Natural killer cell (primary cell): ENCODE measurements around the gene NUCB2. TPM values are rescaled to one million over a fixed set of nuclear protein-coding genes. Genes with fewer than 3 reads are reported as not detected.

ENCODE experiments used
- ATAC-seq, 3 donors: fragments of 150-1000 bp in 2 of 3; fragments of 200-7000 bp in 1 of 3; cut with Tn5 transposase; 1 replicate in 1 of 3; 2 replicates in 2 of 3; pipeline ENCODE4 v1.10.0; 2021; ENCODE audit warnings: mild to moderate bottlenecking in 2 of 3, moderate library complexity in 2 of 3
- DNase-seq, 2 donors: peaks; one replicate each; pipeline versions ENCODE4 v3.0.0 to v3.0.0-alpha.2; 2013 to 2021; ENCODE audit warnings: mixed read lengths in 1 of 2
- H3K27ac ChIP-seq: one replicate; pipeline ENCODE4 v1.5.1; 2013; ENCODE audit warnings: mild to moderate bottlenecking, low read length
- H3K27me3 ChIP-seq: one replicate; pipeline ENCODE4 v1.6.1; 2013; ENCODE audit warnings: low read length; ENCODE audit not compliant: control insufficient read depth, insufficient read depth
- H3K36me3 ChIP-seq: one replicate; pipeline ENCODE4 v1.6.1; 2013; ENCODE audit warnings: low read length; ENCODE audit not compliant: control insufficient read depth, insufficient read depth
- H3K4me1 ChIP-seq: one replicate; pipeline ENCODE4 v1.6.1; 2013; ENCODE audit warnings: low read length; ENCODE audit not compliant: control insufficient read depth, insufficient read depth
- H3K4me3 ChIP-seq: one replicate; pipeline ENCODE4 v1.5.1; 2013; ENCODE audit warnings: low read length
- H3K9me3 ChIP-seq: one replicate; pipeline ENCODE4 v1.6.1; 2013; ENCODE audit warnings: low read length; ENCODE audit not compliant: control insufficient read depth, insufficient read depth
- H3K27ac Mint-ChIP-seq, 2 donors: one replicate each; pipeline ENCODE4 v1.8.0; 2022; ENCODE audit warnings: mild to moderate bottlenecking in 2 of 2, mixed read lengths in 2 of 2, moderate library complexity in 1 of 2
- H3K27me3 Mint-ChIP-seq, 2 donors: one replicate each; pipeline ENCODE4 v1.8.0; 2022; ENCODE audit warnings: low read depth in 2 of 2, mixed read lengths in 2 of 2
- H3K36me3 Mint-ChIP-seq: one replicate; pipeline ENCODE4 v1.8.0; 2022; ENCODE audit warnings: mixed read lengths
- H3K4me1 Mint-ChIP-seq, 2 donors: one replicate each; pipeline ENCODE4 v1.8.0; 2022; ENCODE audit warnings: mixed read lengths in 2 of 2
- H3K4me3 Mint-ChIP-seq: one replicate; pipeline ENCODE4 v1.8.0; 2022; ENCODE audit warnings: mild to moderate bottlenecking, moderate library complexity, mixed read lengths
- H3K9me3 Mint-ChIP-seq, 2 donors: one replicate each; pipeline ENCODE4 v1.8.0; 2022; ENCODE audit warnings: mixed read lengths in 2 of 2
- WGBS: methylation state at CpG from one replicate; pipeline ENCODE4 v1.1.7; 2013; ENCODE audit warnings: missing lambda C conversion rate; ENCODE audit not compliant: insufficient coverage; 5-methylcytosine and 5-hydroxymethylcytosine counted together
- intact Hi-C: fragments of 100-400 bp; cut with micrococcal nuclease; formaldehyde crosslinking; loops from one replicate; pipeline ENCODE4 v1.14.2; 2022
- total RNA-seq, 4 donors: library from RNA; stranded (reverse); fragments of 120-200 nt in 1 of 4; gene quantifications; one replicate each; pipeline versions ENCODE4 v1.2.3 to v1.2.4, GENCODE V29; 2013 to 2022
- TF ChIP-seq, protein P1 (sequence below): fragments of 200-600 bp; IDR thresholded peaks from one replicate; pipeline ENCODE4 v1.8.0; 2022; ENCODE audit warnings: antibody characterized with exemption

Gene NUCB2
- total RNA-seq, 3 donors from 2014 or later (not counting 1 experiment from before 2014, with no cell fraction given), result 70.7 to 101 (median 81.4) TPM

DNA sequence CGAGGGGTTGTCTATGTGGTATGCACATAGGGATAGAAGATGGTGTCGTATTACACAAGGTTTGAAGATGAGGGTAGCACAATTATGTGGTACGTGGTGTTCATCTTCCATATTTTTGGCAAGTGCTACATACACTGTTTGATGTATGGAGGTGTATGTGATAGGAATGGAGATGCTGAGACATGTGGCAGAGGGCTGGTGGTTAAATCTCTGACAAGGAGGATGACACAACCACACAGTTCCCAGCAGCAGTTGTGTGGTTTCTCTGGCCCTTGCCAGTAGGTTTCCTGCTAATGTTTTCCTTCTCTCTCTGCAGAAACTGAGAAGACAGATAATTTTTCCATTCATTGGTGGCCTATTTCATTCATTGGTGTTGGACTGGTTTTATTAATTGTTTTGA is 92.0 kb downstream of the NUCB2 start:
- WGBS, result 91% methylated on average over 3 of the region's 3 CpGs
- DNase-seq, result no peak
- Mint-ChIP-seq H3K4me3 (no peak overlapping the region), H3K36me3 (peaks cover 41% of the 10 kb centered on the region), H3K27ac (no peak overlapping the region), H3K9me3 (peaks cover 11 to 17% of the 10 kb centered on the region in 2 donors), H3K27me3 (no peaks in the 10 kb centered on the region), H3K4me1 (peaks cover 8 to 11% of the 10 kb centered on the region in 2 donors)
- Histone ChIP-seq H3K36me3 (peaks cover 24% of the 10 kb centered on the region), H3K4me1 (no peaks in the 10 kb centered on the region), H3K4me3 (no peak overlapping the region), H3K27ac (no peak overlapping the region), H3K27me3 (no peaks in the 10 kb centered on the region), H3K9me3 (peaks cover 43% of the 10 kb centered on the region)
- peak in 1 of 3 donors; percentile 14 for ATAC-seq
- TF ChIP-seq, protein P1, sequence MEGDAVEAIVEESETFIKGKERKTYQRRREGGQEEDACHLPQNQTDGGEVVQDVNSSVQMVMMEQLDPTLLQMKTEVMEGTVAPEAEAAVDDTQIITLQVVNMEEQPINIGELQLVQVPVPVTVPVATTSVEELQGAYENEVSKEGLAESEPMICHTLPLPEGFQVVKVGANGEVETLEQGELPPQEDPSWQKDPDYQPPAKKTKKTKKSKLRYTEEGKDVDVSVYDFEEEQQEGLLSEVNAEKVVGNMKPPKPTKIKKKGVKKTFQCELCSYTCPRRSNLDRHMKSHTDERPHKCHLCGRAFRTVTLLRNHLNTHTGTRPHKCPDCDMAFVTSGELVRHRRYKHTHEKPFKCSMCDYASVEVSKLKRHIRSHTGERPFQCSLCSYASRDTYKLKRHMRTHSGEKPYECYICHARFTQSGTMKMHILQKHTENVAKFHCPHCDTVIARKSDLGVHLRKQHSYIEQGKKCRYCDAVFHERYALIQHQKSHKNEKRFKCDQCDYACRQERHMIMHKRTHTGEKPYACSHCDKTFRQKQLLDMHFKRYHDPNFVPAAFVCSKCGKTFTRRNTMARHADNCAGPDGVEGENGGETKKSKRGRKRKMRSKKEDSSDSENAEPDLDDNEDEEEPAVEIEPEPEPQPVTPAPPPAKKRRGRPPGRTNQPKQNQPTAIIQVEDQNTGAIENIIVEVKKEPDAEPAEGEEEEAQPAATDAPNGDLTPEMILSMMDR, result no peak
- intact Hi-C loops, result no loop called here

DNA sequence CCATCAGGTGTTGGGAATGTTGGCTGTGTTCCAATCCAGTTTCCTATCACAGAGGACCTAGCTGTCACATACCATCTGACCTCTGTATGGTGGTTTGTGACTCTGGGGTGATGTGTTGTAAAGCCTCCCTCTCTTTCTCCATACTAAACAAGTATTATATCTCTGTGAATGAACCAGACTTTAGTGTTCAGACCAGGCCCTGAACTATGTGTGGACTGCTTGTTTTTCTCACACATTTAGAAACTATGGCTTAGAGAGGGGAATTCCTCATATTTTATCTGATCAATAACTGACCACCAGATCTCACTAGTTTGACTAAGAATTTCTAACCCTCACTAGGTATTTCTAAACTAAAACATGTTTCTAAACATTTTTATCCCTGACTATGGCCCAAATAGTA is 92.6 kb downstream of the NUCB2 start:
- H3K9me3 Mint-ChIP-seq, result peaks cover 11 to 17% of the 10 kb centered on the region in 2 donors
- Histone ChIP-seq H3K27me3 (no peaks in the 10 kb centered on the region), H3K4me1 (no peaks in the 10 kb centered on the region), H3K4me3 (no peak overlapping the region), H3K27ac (no peak overlapping the region), H3K36me3 (peaks cover 24% of the 10 kb centered on the region), H3K9me3 (peaks cover 47% of the 10 kb centered on the region)
- peaks cover 6 to 8% of the 10 kb centered on the region in 2 donors for H3K4me1 Mint-ChIP-seq
- intact Hi-C loops, result no loop called here
- no peak overlapping the region for H3K27ac Mint-ChIP-seq
- no peaks in the 10 kb centered on the region for H3K27me3 Mint-ChIP-seq
- H3K36me3 Mint-ChIP-seq, result peaks cover 41% of the 10 kb centered on the region
- H3K4me3 Mint-ChIP-seq, result no peak overlapping the region
- no peak for ATAC-seq
- TF ChIP-seq, protein P1, result no peak
- DNase-seq, result no peak

DNA sequence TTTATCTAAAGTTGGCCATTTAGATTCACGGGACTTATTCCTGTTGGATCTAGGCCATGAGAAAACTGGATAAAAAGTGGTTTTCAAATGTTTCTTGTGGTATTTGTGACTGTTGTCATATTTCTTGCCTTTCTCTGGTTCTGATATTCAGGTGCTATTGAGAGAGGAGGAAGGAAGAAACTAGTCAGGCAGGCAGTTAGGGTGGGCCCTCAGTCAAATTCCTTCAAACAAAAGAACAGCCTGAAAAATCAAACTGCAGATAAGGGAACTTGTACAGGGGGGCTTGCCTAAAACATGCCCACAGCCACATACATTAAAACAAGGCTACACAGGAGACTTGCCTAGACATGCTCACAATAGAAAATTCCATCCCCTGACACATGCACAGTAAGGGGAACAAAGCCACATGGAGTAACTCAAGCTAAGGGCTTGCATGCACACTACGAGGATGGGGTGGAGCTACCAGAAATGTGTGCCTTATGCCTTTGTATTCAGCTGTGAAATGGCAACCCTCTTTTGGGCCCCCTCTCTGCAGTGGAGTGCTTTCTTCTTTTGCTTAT is 93.2 kb downstream of the NUCB2 start:
- Mint-ChIP-seq H3K4me1 (peaks cover 6 to 8% of the 10 kb centered on the region in 2 donors), H3K27me3 (no peaks in the 10 kb centered on the region), H3K4me3 (no peak overlapping the region), H3K9me3 (peaks cover 11 to 17% of the 10 kb centered on the region in 2 donors), H3K36me3 (peaks cover 41% of the 10 kb centered on the region), H3K27ac (no peak overlapping the region)
- Histone ChIP-seq H3K9me3 (peaks cover 47% of the 10 kb centered on the region), H3K4me3 (no peak overlapping the region), H3K4me1 (no peaks in the 10 kb centered on the region), H3K27ac (no peak overlapping the region), H3K27me3 (no peaks in the 10 kb centered on the region), H3K36me3 (peaks cover 24% of the 10 kb centered on the region)
- WGBS, result 97% methylated on average over 2 of the region's 2 CpGs
- TF ChIP-seq, protein P1, result no peak
- intact Hi-C loops, result no loop called here
- DNase-seq (no peak), ATAC-seq (no peak)

DNA sequence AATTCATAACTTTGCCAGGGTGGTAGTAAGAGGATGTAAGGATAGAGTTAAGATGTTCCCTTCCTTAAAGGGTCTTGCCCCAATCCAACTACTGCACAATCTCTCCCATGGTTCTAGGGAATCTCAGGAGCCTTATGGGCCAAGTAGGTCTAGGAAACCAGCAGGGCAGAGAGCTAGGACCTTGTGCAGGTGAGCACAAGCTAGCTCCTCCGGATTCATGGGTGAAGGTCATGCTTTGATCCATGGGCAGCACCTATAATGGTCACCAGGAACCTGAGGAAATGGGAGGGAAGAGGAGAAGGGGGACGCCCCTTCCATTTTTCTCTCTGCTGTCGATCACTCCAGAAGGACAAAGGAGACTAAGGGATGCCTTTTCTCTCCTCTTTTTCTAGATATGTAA is 95.1 kb downstream of the NUCB2 start:
- no peak for ATAC-seq
- peaks cover 6 to 8% of the 10 kb centered on the region in 2 donors for H3K4me1 Mint-ChIP-seq
- intact Hi-C loops, result no loop called here
- Histone ChIP-seq H3K4me1 (no peaks in the 10 kb centered on the region), H3K36me3 (peaks cover 24% of the 10 kb centered on the region), H3K27ac (no peak overlapping the region), H3K9me3 (peaks cover 47% of the 10 kb centered on the region), H3K4me3 (no peak overlapping the region), H3K27me3 (no peaks in the 10 kb centered on the region)
- peaks cover 41% of the 10 kb centered on the region for H3K36me3 Mint-ChIP-seq
- no peak for DNase-seq
- H3K27me3 Mint-ChIP-seq, result no peaks in the 10 kb centered on the region
- 63% methylated on average over 2 of the region's 3 CpGs for WGBS
- TF ChIP-seq, protein P1, result no peak
- H3K9me3 Mint-ChIP-seq, result peaks cover 11 to 17% of the 10 kb centered on the region in 2 donors
- H3K27ac Mint-ChIP-seq, result no peak overlapping the region
- no peak overlapping the region for H3K4me3 Mint-ChIP-seq
